Non-pigmented ciliary epithelial cell (primary cell): ENCODE data around the gene ABCG4.
"Not testable (repeated sequence)": the region's sequence is repeated elsewhere in the genome, so short reads cannot be mapped to it uniquely, and the experiment has no call there.

Source experiments
- DNase-seq: peaks from one replicate; pipeline ENCODE4 v3.0.0-alpha.2; 2010; ENCODE audit warnings: low read depth

ABCG4 gene

GRCh38 chr11:119116235-119116594 is 32.6 kb upstream of the ABCG4 start:
- no peak for DNase-seq

GRCh38 chr11:119116601-119117000 is 32.3 kb upstream of the ABCG4 start:
- no peak for DNase-seq

GRCh38 chr11:119117004-119117706 is 31.7 kb upstream of the ABCG4 start:
- no peak for DNase-seq

GRCh38 chr11:119118227-119118626 is 30.6 kb upstream of the ABCG4 start:
- DNase-seq, result no peak

- no peak for DNase-seq
Measured at GRCh38 chr11:119118946-119119345, 29.9 kb upstream of the ABCG4 start.

- DNase-seq, result peak; percentile 20
Measured at GRCh38 chr11:119120639-119121007, 28.2 kb upstream of the ABCG4 start.

- DNase-seq, result peak; percentile 93
Measured at GRCh38 chr11:119121008-119121810, 27.6 kb upstream of the ABCG4 start, which contains the start of gene HINFP. HINFP (plus strand) TSS chr11:119121580; CDS start chr11:119126945, 5,365 bp downstream.

- DNase-seq, result no peak
Measured at GRCh38 chr11:119121811-119122124, 27.1 kb upstream of the ABCG4 start.

GRCh38 chr11:119125821-119126220 is 23.0 kb upstream of the ABCG4 start:
- no peak for DNase-seq

GRCh38 chr11:119126675-119127268 is 22.1 kb upstream of the ABCG4 start:
- no peak for DNase-seq

GRCh38 chr11:119130662-119131061 is 18.2 kb upstream of the ABCG4 start:
- no peak for DNase-seq

GRCh38 chr11:119134389-119134978 is 14.4 kb upstream of the ABCG4 start:
- no peak for DNase-seq

- not testable (repeated sequence) for DNase-seq
Measured at GRCh38 chr11:119139276-119139675, 9.6 kb upstream of the ABCG4 start.

GRCh38 chr11:119144825-119145486 is 3.9 kb upstream of the ABCG4 start:
- peak; percentile 52 for DNase-seq

- DNase-seq, result no peak
Measured at GRCh38 chr11:119145551-119145950, 3.3 kb upstream of the ABCG4 start.

- DNase-seq, result no peak
Measured at GRCh38 chr11:119147604-119148333, 1.1 kb upstream of the ABCG4 start.

- DNase-seq, result no peak
Measured at GRCh38 chr11:119148720-119149017, 183 bp upstream of the ABCG4 start.

GRCh38 chr11:119149786-119150275 is 979 bp downstream of the ABCG4 start:
- no peak for DNase-seq

- DNase-seq, result no peak
Measured at GRCh38 chr11:119152043-119152442, 3.2 kb downstream of the ABCG4 start.

GRCh38 chr11:119152604-119153003 is 3.8 kb downstream of the ABCG4 start:
- no peak for DNase-seq

- DNase-seq, result no peak
Measured at GRCh38 chr11:119153049-119153818, 4.4 kb downstream of the ABCG4 start.
